ENCODE data around the gene DMD. TPM values are rescaled to one million over a fixed set of nuclear protein-coding genes. Genes with fewer than 3 reads are reported as not detected.

DMD gene
- total and polyA plus RNA-seq, 2 of the 13 experiments (the other 11 are each of a cell fraction or from before 2014, with no cell fraction given), result 17.6 to 25.9 TPM

DNA sequence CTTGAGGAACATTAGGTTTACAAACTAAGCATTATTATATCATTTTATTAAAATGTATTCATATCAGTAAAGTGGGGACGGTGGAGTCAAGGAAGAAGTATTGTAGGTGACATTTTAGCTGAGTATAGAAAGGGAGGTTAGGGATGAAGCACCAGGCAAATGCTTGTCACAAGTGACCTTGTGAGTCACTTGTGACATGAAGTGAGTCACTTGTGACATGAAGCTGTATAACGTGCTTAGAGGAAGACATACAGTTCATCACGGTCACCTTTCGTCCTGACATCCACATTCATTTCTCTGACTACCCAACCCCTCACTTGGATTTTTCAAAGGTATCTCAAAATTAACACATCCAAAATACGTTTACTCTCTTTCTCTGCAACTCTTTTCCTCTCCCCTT lies 1034.8 kb downstream of the DMD start:
- no peak overlapping the region for H3K4me3 ChIP-seq (replicated peaks in 1 of 3; ENCODE audit: insufficient read depth in 1 of 3, low read depth in 2 of 3, low read length in 3 of 3)
- FAIRE-seq (no peak), DNase-seq (ENCODE audit: low spot score) (no peak), ATAC-seq (no peak)
- ChIA-PET POLR2A (no interaction called here), CTCF (ENCODE audit: low intra/inter-chr PET ratio, low total read pairs) (no interaction called here)
- H3K9ac ChIP-seq (ENCODE audit: insufficient read depth, low read depth, low read length), result no peak overlapping the region
- H3K4me1 ChIP-seq (ENCODE audit: insufficient read depth, low read length), result no peaks in the 10 kb centered on the region
- no peak overlapping the region for H2AFZ ChIP-seq (ENCODE audit: low read length)
- H3K79me2 ChIP-seq (ENCODE audit: insufficient read depth, low read length), result no peaks in the 10 kb centered on the region
- TF ChIP-seq ZNF563 (CRISPR knock-in tag; IDR thresholded peaks at IDR 0.05), result no peak
- TF ChIP-seq ZNF670 (CRISPR knock-in tag; IDR thresholded peaks at IDR 0.05; ENCODE audit: borderline replicate concordance), result no peak
- WGBS (ENCODE audit: low lambda C conversion rate), result 7% methylated on average over 5 of the region's 5 CpGs
- H3K36me3 ChIP-seq (replicated peaks in 1 of 2; ENCODE audit: control insufficient read depth in 1 of 2, insufficient read depth in 2 of 2, low read length in 2 of 2), result no peaks in the 10 kb centered on the region
- no peaks in the 10 kb centered on the region for H3K9me3 ChIP-seq (ENCODE audit: low read length)
- intact Hi-C loops (cut with micrococcal nuclease; ENCODE audit: unreplicated experiment), result no loop called here
- no peak overlapping the region for H3K4me2 ChIP-seq (ENCODE audit: low read depth, low read length)
- in situ Hi-C loops (cut with HindIII; ENCODE audit: extremely low pct_ligation_motif_present, low pct_unique_long_range_greater_than_20kb), result no loop called here
- no TSS peak for BruUV-seq (replicated peaks)
- no peaks in the 10 kb centered on the region for H4K20me1 ChIP-seq (ENCODE audit: insufficient read depth, low read length)
- H3K27ac ChIP-seq (ENCODE audit: extremely low read length, insufficient read depth, low read length), result no peak overlapping the region
- no peaks in the 10 kb centered on the region for H3K27me3 ChIP-seq (ENCODE audit: control insufficient read depth in 1 of 2, insufficient read depth in 2 of 2, low read length in 2 of 2)

DNA sequence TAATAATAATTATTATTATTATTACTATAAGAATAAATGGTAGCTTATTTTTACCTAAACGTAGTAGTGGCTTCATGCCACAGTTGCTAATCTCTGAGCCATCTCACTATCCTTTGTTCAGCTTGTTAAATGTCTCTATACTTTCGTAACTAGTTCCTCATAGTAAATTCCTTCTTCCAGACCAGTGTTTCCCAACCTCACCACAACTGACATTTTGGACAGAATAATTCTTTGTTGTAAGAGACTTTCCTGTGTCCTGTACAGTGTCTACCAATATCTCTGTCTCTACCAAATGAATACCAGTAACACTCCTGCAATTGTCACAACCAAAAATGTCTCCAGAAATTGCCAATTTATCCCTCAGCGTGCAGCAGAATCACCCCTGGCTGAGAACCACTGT lies 1040.9 kb downstream of the DMD start:
- 0% methylated on average over 3 of the region's 3 CpGs for WGBS (ENCODE audit: low lambda C conversion rate)
- BruUV-seq (replicated peaks), result no TSS peak
- ChIA-PET POLR2A (no interaction called here), CTCF (ENCODE audit: low intra/inter-chr PET ratio, low total read pairs) (no interaction called here)
- no peak for DNase-seq (ENCODE audit: low spot score)
- in situ Hi-C loops (cut with HindIII; ENCODE audit: extremely low pct_ligation_motif_present, low pct_unique_long_range_greater_than_20kb) (no loop called here), intact Hi-C loops (cut with micrococcal nuclease; ENCODE audit: unreplicated experiment) (no loop called here)
- no peak overlapping the region for H3K4me3 ChIP-seq (replicated peaks in 1 of 3; ENCODE audit: insufficient read depth in 1 of 3, low read depth in 2 of 3, low read length in 3 of 3)
- H3K9me3 ChIP-seq (ENCODE audit: low read length), result no peaks in the 10 kb centered on the region
- no peak overlapping the region for H2AFZ ChIP-seq (ENCODE audit: low read length)
- H3K27ac ChIP-seq (ENCODE audit: extremely low read length, insufficient read depth, low read length), result no peak overlapping the region
- TF ChIP-seq ZNF605 (CRISPR knock-in tag; IDR thresholded peaks at IDR 0.05) (no peak), HNF4A (CRISPR knock-in tag; IDR thresholded peaks at IDR 0.05) (no peak), ZNF788 (CRISPR knock-in tag; IDR thresholded peaks at IDR 0.05; ENCODE audit: borderline replicate concordance) (no peak), RBAK (CRISPR knock-in tag; IDR thresholded peaks at IDR 0.05) (no peak), POLR2AphosphoS5 (IDR thresholded peaks at IDR 0.05; ENCODE audit: low read depth, low read length) (no peak), NFYC (CRISPR knock-in tag; IDR thresholded peaks at IDR 0.05) (no peak), HMGA1 (CRISPR knock-in tag; conservative IDR thresholded peaks at IDR 0.05) (no peak), SALL1 (CRISPR knock-in tag; IDR thresholded peaks at IDR 0.05) (no peak), NCOA1 (CRISPR knock-in tag; IDR thresholded peaks at IDR 0.05) (no peak), HOXA3 (CRISPR knock-in tag; IDR thresholded peaks at IDR 0.05) (no peak), CREB1 (IDR thresholded peaks at IDR 0.05) (no peak), CREB1 (CRISPR knock-in tag; IDR thresholded peaks at IDR 0.05) (no peak), ZNF850 (CRISPR knock-in tag; conservative IDR thresholded peaks at IDR 0.05) (no peak), ZNF225 (CRISPR knock-in tag; IDR thresholded peaks at IDR 0.05) (no peak), ZNF816 (CRISPR knock-in tag; IDR thresholded peaks at IDR 0.05; ENCODE audit: borderline replicate concordance) (no peak)
- TF ChIP-seq, protein P1, sequence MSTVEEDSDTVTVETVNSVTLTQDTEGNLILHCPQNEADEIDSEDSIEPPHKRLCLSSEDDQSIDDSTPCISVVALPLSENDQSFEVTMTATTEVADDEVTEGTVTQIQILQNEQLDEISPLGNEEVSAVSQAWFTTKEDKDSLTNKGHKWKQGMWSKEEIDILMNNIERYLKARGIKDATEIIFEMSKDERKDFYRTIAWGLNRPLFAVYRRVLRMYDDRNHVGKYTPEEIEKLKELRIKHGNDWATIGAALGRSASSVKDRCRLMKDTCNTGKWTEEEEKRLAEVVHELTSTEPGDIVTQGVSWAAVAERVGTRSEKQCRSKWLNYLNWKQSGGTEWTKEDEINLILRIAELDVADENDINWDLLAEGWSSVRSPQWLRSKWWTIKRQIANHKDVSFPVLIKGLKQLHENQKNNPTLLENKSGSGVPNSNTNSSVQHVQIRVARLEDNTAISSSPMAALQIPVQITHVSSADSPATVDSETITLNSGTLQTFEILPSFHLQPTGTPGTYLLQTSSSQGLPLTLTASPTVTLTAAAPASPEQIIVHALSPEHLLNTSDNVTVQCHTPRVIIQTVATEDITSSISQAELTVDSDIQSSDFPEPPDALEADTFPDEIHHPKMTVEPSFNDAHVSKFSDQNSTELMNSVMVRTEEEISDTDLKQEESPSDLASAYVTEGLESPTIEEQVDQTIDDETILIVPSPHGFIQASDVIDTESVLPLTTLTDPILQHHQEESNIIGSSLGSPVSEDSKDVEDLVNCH (CRISPR knock-in tag; IDR thresholded peaks at IDR 0.05), result no peak
- H3K27me3 ChIP-seq (ENCODE audit: control insufficient read depth in 1 of 2, insufficient read depth in 2 of 2, low read length in 2 of 2), result no peaks in the 10 kb centered on the region
- no peaks in the 10 kb centered on the region for H4K20me1 ChIP-seq (ENCODE audit: insufficient read depth, low read length)
- no peaks in the 10 kb centered on the region for H3K4me1 ChIP-seq (ENCODE audit: insufficient read depth, low read length)
- H3K36me3 ChIP-seq (replicated peaks in 1 of 2; ENCODE audit: control insufficient read depth in 1 of 2, insufficient read depth in 2 of 2, low read length in 2 of 2), result no peaks in the 10 kb centered on the region
- no peak overlapping the region for H3K4me2 ChIP-seq (ENCODE audit: low read depth, low read length)
- no peak for ATAC-seq
- H3K79me2 ChIP-seq (ENCODE audit: insufficient read depth, low read length), result no peaks in the 10 kb centered on the region
- H3K9ac ChIP-seq (ENCODE audit: insufficient read depth, low read depth, low read length), result no peak overlapping the region
- no peak for FAIRE-seq

Measured in HepG2 (cell line).